PC-3 (cell line): ENCODE results near the gene KCNK13. TPM values are rescaled to one million over a fixed set of nuclear protein-coding genes. Genes with fewer than 3 reads are reported as not detected.

ENCODE experiments used
- ATAC-seq: fragments of 200-7000 bp; cut with Tn5 transposase; 2 replicates; pipeline ENCODE4 v1.9.1; 2020; ENCODE audit warnings: mild to moderate bottlenecking, moderate library complexity
- BruUV-seq: library from RNA; stranded (reverse); fragments of 400-500 nt; replicated peaks from 2 replicates; lab custom pipeline; 2021; lab: Mats Ljungman, UMichigan
- CTCF ChIA-PET: fragments of 300-600 bp; sonication (Branson Sonifier 250); formaldehyde crosslinking; loops from one replicate; lab custom pipeline; 2022; ENCODE audit warnings: antibody characterized with exemption; lab: Charles Lee
- POLR2A ChIA-PET: fragments of 300-600 bp; sonication (Branson Sonifier 250); formaldehyde crosslinking; loops from one replicate; lab custom pipeline; 2022; ENCODE audit warnings: antibody characterized with exemption; ENCODE audit not compliant: unreplicated experiment; lab: Charles Lee
- DNase-seq: peaks from one replicate; pipeline ENCODE4 v3.0.0-alpha.2; 2015
- H2AFZ ChIP-seq: fragments of 300-600 bp; sonication (generic); 2 replicates; pipeline ENCODE4 v1.6.0; 2016; ENCODE audit warnings: antibody characterized with exemption, low read length
- H3F3A ChIP-seq: fragments of 300-600 bp; sonication (generic); one replicate; pipeline ENCODE4 v1.6.0; 2017; ENCODE audit warnings: antibody characterized with exemption, low read length, control low read depth, mild to moderate bottlenecking; ENCODE audit not compliant: unreplicated experiment
- H3K27ac ChIP-seq: fragments of 300-600 bp; sonication (generic); 2 replicates; pipeline ENCODE4 v1.5.1; 2016; ENCODE audit warnings: mild to moderate bottlenecking, low read length
- H3K27me3 ChIP-seq: fragments of 300-600 bp; sonication (generic); 2 replicates; pipeline ENCODE4 v1.6.1; 2016; ENCODE audit warnings: low read length, mixed read lengths
- H3K36me3 ChIP-seq: fragments of 300-600 bp; sonication (generic); 2 replicates; pipeline ENCODE4 v1.6.1; 2016; ENCODE audit warnings: low read depth, mixed run types, low read length, mixed read lengths
- H3K4me1 ChIP-seq: fragments of 300-600 bp; sonication (generic); 2 replicates; pipeline ENCODE4 v1.5.1; 2016; ENCODE audit warnings: low read length; ENCODE audit not compliant: insufficient read depth
- H3K4me2 ChIP-seq: fragments of 300-600 bp; sonication (generic); 2 replicates; pipeline ENCODE4 v1.6.0; 2016; ENCODE audit warnings: low read length
- H3K4me3 ChIP-seq: fragments of 300-600 bp; sonication (generic); 2 replicates; pipeline ENCODE4 v1.5.1; 2016; ENCODE audit warnings: mild to moderate bottlenecking, low read length, mixed read lengths
- H3K79me2 ChIP-seq: fragments of 300-600 bp; sonication (generic); 2 replicates; pipeline ENCODE4 v1.6.1; 2017; ENCODE audit warnings: low read length, mixed read lengths
- H3K9ac ChIP-seq: fragments of 300-600 bp; sonication (generic); 2 replicates; pipeline ENCODE4 v1.6.0; 2016; ENCODE audit warnings: mild to moderate bottlenecking, low read length
- H3K9me2 ChIP-seq: fragments of 300-600 bp; sonication (generic); replicated peaks from 2 replicates; pipeline ENCODE4 v1.6.1; 2016; ENCODE audit warnings: mixed run types, low read length, mixed read lengths
- H3K9me3 ChIP-seq: fragments of 300-600 bp; sonication (generic); 2 replicates; pipeline ENCODE4 v1.6.1; 2016; ENCODE audit warnings: low read length, mixed read lengths
- H4K20me1 ChIP-seq: fragments of 300-600 bp; sonication (generic); 2 replicates; pipeline ENCODE4 v1.6.1; 2016; ENCODE audit warnings: low read length, mixed read lengths
- EZH2 ChIP-seq: fragments of 300-600 bp; sonication (generic); IDR thresholded peaks from one replicate; pipeline ENCODE4 v1.6.1; 2017; ENCODE audit warnings: antibody characterized with exemption, mild to moderate bottlenecking, low read length; ENCODE audit not compliant: unreplicated experiment
- EZH2phosphoT487 ChIP-seq: fragments of 300-600 bp; sonication (generic); IDR thresholded peaks from 2 replicates; pipeline ENCODE4 v1.6.1; 2018; ENCODE audit warnings: mild to moderate bottlenecking, antibody characterized with exemption, low read length, borderline replicate concordance
- intact Hi-C: fragments of 100-400 bp; cut with micrococcal nuclease; formaldehyde crosslinking; loops from 2 replicates; pipeline ENCODE4 v1.9.0; 2023
- total RNA-seq: library from RNA; depleted of rRNA; stranded (reverse); fragments of >200 nt; gene quantifications from 2 replicates; pipeline ENCODE4 v1.2.3, GENCODE V29; 2014
- TF ChIP-seq, protein P1 (sequence below): fragments of 300-600 bp; sonication (generic); conservative IDR thresholded peaks from 2 replicates; pipeline ENCODE4 v1.5.1; 2017; ENCODE audit warnings: antibody characterized with exemption, low read depth, mild to moderate bottlenecking, low read length

Gene KCNK13
- total RNA-seq, 1 experiment from 2014 or later = 0.58 TPM

DNA sequence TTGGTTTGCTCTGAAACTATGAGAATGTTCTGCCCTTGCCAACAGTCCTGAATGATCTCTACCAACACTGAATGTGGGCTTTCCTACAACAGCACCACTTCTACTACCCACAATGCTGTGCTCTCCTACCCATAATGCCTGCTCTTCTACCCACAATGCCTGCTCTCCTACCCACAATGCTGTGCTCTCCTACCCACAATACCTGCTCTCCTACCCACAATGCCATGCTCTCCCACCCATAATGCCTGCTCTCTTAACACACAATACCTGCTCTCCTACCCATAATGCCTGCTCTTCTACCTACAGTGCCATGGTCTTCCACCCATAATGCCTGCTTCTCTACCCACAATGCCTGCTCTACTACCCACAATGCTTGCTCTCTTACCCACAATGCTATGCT is 92.3 kb downstream of the KCNK13 start:
- Histone ChIP-seq H3K9me3 (no peaks in the 10 kb centered on the region), H3K9me2 (no peaks in the 10 kb centered on the region), H2AFZ (no peak overlapping the region), H3K4me3 (no peak overlapping the region), H3K4me2 (no peak overlapping the region), H3K4me1 (no peaks in the 10 kb centered on the region), H3K36me3 (no peaks in the 10 kb centered on the region), H3K27ac (no peak overlapping the region), H3F3A (no peaks in the 10 kb centered on the region), H4K20me1 (no peaks in the 10 kb centered on the region), H3K79me2 (no peaks in the 10 kb centered on the region), H3K9ac (no peak overlapping the region), H3K27me3 (no peaks in the 10 kb centered on the region)
- ATAC-seq (no peak), DNase-seq (no peak)
- TF ChIP-seq EZH2 (no peak), EZH2phosphoT487 (no peak)
- TF ChIP-seq, protein P1, sequence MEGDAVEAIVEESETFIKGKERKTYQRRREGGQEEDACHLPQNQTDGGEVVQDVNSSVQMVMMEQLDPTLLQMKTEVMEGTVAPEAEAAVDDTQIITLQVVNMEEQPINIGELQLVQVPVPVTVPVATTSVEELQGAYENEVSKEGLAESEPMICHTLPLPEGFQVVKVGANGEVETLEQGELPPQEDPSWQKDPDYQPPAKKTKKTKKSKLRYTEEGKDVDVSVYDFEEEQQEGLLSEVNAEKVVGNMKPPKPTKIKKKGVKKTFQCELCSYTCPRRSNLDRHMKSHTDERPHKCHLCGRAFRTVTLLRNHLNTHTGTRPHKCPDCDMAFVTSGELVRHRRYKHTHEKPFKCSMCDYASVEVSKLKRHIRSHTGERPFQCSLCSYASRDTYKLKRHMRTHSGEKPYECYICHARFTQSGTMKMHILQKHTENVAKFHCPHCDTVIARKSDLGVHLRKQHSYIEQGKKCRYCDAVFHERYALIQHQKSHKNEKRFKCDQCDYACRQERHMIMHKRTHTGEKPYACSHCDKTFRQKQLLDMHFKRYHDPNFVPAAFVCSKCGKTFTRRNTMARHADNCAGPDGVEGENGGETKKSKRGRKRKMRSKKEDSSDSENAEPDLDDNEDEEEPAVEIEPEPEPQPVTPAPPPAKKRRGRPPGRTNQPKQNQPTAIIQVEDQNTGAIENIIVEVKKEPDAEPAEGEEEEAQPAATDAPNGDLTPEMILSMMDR = no peak
- intact Hi-C loops = no loop called here
- ChIA-PET POLR2A (no interaction called here), CTCF (no interaction called here)
- no TSS peak for BruUV-seq

- POLR2A ChIA-PET = no interaction called here
- H3K27ac ChIP-seq = no peak overlapping the region
- H3K27me3 ChIP-seq = peaks cover 11% of the 10 kb centered on the region; the same call in 1 of the 2 replicates
- no peaks in the 10 kb centered on the region for H3K9me3 ChIP-seq
- CTCF ChIA-PET = no interaction called here
- no peaks in the 10 kb centered on the region for H4K20me1 ChIP-seq
- H3K36me3 ChIP-seq = no peaks in the 10 kb centered on the region
- H3K79me2 ChIP-seq = no peaks in the 10 kb centered on the region
- H2AFZ ChIP-seq = no peak overlapping the region
- H3K9ac ChIP-seq = no peak overlapping the region
- no peak overlapping the region for H3K4me3 ChIP-seq
- no peak overlapping the region for H3K4me2 ChIP-seq
- H3K4me1 ChIP-seq = no peaks in the 10 kb centered on the region
- intact Hi-C loops = no loop called here
- no peak for ATAC-seq
- no peaks in the 10 kb centered on the region for H3F3A ChIP-seq
- no peaks in the 10 kb centered on the region for H3K9me2 ChIP-seq
- DNase-seq = no peak
- TF ChIP-seq EZH2 = no peak
- BruUV-seq = no TSS peak
Observed at GRCh38 chr14:90159146-90159545, 97.4 kb downstream of the KCNK13 start.

GRCh38 chr14:90159688-90160087 is 97.9 kb downstream of the KCNK13 start:
- Histone ChIP-seq H3K9me2 (no peaks in the 10 kb centered on the region), H3K4me2 (no peak overlapping the region), H2AFZ (no peak overlapping the region), H3K36me3 (no peaks in the 10 kb centered on the region), H3K79me2 (no peaks in the 10 kb centered on the region), H3K4me3 (no peak overlapping the region), H4K20me1 (no peaks in the 10 kb centered on the region), H3K27ac (no peak overlapping the region), H3K4me1 (no peaks in the 10 kb centered on the region), H3K27me3 (peaks cover 11% of the 10 kb centered on the region; the same call in 1 of the 2 replicates), H3K9ac (no peak overlapping the region), H3F3A (no peaks in the 10 kb centered on the region), H3K9me3 (no peaks in the 10 kb centered on the region)
- no peak for ATAC-seq
- ChIA-PET CTCF (no interaction called here), POLR2A (no interaction called here)
- no TSS peak for BruUV-seq
- intact Hi-C loops = no loop called here
- TF ChIP-seq EZH2 (no peak), EZH2phosphoT487 (no peak)
- TF ChIP-seq, protein P1 = no peak
- DNase-seq = no peak
